Ishikawa (cell line): ENCODE data around the gene CRYM.

Experiments used
- CEBPB ChIP-seq: IDR thresholded peaks from 2 replicates; pipeline ENCODE4 v1.6.1; 2012
- CREB1 ChIP-seq: IDR thresholded peaks from 2 replicates; pipeline ENCODE4 v1.6.1; 2012; ENCODE audit warnings: low read depth
- EGR1 ChIP-seq: IDR thresholded peaks from 2 replicates; pipeline ENCODE4 v1.6.1; 2012
- EP300 ChIP-seq: IDR thresholded peaks from 2 replicates; pipeline ENCODE4 v1.6.1; 2012; ENCODE audit warnings: borderline replicate concordance
- FOXM1 ChIP-seq: IDR thresholded peaks from 2 replicates; pipeline ENCODE4 v1.6.1; 2012; ENCODE audit warnings: low read depth, borderline replicate concordance
- MAX ChIP-seq: IDR thresholded peaks from 2 replicates; pipeline ENCODE4 v1.6.1; 2012
- NFIC ChIP-seq: IDR thresholded peaks from 2 replicates; pipeline ENCODE4 v1.6.1; 2012
- RAD21 ChIP-seq: IDR thresholded peaks from 2 replicates; pipeline ENCODE4 v1.6.1; 2012; ENCODE audit warnings: low read depth
- REST ChIP-seq: IDR thresholded peaks from 2 replicates; pipeline ENCODE4 v1.6.1; 2012; ENCODE audit warnings: low read depth, mild to moderate bottlenecking
- TAF1 ChIP-seq: IDR thresholded peaks from 2 replicates; pipeline ENCODE4 v1.6.1; 2012; ENCODE audit warnings: low read depth, mild to moderate bottlenecking
- TCF12 ChIP-seq: IDR thresholded peaks from 2 replicates; pipeline ENCODE4 v1.6.1; 2012; ENCODE audit warnings: low read depth
- TEAD4 ChIP-seq: IDR thresholded peaks from 2 replicates; pipeline ENCODE4 v1.6.1; 2012
- USF1 ChIP-seq: IDR thresholded peaks from 2 replicates; pipeline ENCODE4 v1.6.1; 2012
- YY1 ChIP-seq: IDR thresholded peaks from 2 replicates; pipeline ENCODE4 v1.6.1; 2012; ENCODE audit warnings: low read depth
- ZBTB7A ChIP-seq: IDR thresholded peaks from 2 replicates; pipeline ENCODE4 v1.6.1; 2012; ENCODE audit warnings: low read depth

The CRYM gene

GRCh38 chr16:21228361-21228872 is 49.7 kb downstream of the CRYM start:
- TF ChIP-seq EGR1 (no peak), RAD21 (no peak), USF1 (no peak), ZBTB7A (no peak), TAF1 (no peak), NFIC (no peak), FOXM1 (no peak), REST (no peak), CEBPB (no peak), TEAD4 (no peak), YY1 (no peak), EP300 (no peak), TCF12 (no peak), CREB1 (no peak), MAX (no peak)

DNA sequence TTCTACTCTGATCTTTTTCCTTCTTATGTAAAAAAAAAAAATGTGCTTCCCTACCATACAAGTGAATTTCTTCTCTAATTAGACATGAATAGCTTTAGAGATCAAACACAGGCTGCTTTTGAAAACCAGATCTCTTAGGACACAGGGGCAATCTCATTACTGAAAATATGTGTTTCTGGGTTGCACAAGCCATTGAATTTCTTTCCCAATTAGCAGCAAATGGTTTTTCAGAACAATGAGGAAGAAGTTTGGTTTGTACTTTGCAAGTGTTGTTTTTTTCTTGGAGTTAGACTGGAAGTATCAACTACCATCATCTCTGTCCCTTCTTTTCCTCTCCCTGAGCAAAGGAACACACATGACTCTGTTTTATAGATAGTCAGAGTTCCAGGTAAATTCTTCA is 50.2 kb downstream of the CRYM start:
- TF ChIP-seq ZBTB7A (no peak), NFIC (no peak), YY1 (no peak), REST (no peak), EGR1 (no peak), EP300 (no peak), RAD21 (no peak), USF1 (no peak), MAX (no peak), TCF12 (no peak), CEBPB (no peak), TAF1 (no peak), FOXM1 (no peak), TEAD4 (no peak), CREB1 (no peak)

- no peak for TF ChIP-seq CREB1
- no peak for TF ChIP-seq EP300
- no peak for TF ChIP-seq YY1
- TF ChIP-seq USF1: no peak
- no peak for TF ChIP-seq TEAD4
- no peak for TF ChIP-seq TCF12
- TF ChIP-seq RAD21: no peak
- no peak for TF ChIP-seq REST
- no peak for TF ChIP-seq MAX
- TF ChIP-seq ZBTB7A: no peak
- no peak for TF ChIP-seq CEBPB
- no peak for TF ChIP-seq FOXM1
- no peak for TF ChIP-seq NFIC
- TF ChIP-seq TAF1: no peak
- TF ChIP-seq EGR1: no peak
These were observed 51.3 kb downstream of the CRYM start for GRCh38 chr16:21226749-21227148.

- no peak for TF ChIP-seq TEAD4
These were observed 53.3 kb downstream of the CRYM start for GRCh38 chr16:21224800-21225199.
